Measurements from ENCODE around the gene AHI1.

AHI1 gene

DNA sequence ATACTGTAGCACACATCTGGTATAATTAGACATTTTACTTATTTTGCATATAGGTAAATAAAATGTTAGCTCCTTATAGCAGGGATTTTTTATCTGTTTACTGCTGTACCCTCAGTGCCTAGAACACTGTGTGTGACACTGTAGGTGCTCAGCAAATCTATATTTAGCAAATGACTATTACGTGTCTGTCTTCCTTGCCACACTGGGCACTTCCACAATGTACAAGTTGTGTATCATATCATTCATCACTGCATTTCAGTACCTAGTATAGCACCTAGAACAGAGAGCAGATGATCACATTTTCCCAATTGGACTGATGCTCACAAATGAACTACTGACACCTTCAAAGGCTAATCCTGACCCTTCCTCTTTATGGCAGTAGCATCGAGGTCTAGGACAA lies 200.8 kb downstream of the AHI1 start:
- DNase-seq (ENCODE audit: low read depth in 2 of 2): no peak

DNA sequence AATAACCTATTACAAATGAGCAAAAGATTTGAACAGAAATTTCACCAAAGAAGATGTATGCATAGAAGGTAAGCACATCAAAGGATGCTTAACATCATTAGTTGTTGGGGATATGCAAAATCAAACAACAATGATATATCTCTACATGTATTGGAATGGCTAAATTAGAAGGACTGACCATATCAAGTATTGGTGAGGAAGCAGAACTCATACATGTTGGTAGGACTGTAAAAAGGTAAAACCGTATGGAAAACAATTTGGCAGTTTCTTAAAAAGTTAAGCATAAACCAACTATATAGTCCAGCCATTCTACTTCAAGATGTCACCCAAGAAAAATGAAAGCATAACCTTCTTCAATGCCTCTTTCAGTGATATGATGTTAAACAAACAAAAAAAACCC lies 202.5 kb downstream of the AHI1 start:
- no peak for DNase-seq (ENCODE audit: low read depth in 2 of 2)

DNA sequence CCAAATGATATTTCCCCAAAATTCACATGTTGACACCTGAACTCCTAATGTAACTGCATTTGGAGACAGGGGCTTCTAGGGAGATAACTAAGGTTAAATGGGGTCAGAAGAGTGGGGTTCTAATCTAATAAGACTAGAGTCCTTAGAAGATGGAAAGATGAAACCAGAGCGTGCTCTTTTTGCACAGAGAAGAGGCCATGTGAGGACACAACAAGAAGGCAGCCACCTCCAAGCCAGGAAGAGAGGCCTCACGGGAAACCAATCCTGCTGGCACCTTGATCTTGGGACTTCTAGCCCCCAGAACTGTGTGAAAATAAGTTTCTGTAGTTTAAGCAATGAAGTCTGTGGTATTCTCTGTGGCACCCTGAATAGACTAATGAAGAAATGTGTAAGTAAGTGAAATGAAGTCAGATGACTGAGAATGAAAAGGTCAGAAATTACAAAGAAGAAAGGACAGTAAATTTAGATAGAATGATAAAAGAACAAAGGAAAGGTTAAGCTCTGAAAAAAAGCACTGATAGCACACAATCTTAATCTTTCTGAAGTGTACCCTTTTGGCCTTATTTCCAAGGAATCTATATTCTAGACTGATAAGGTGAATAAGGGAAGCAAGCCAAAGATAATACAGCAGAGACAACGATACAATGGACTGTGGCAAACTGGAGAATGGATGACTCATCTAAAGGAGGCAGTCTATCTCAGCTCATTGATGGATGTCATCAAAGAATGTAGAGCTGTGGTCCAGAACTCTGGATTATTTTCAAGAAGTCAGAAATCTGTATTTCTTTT lies 206.1 kb downstream of the AHI1 start:
- no peak for DNase-seq (ENCODE audit: low read depth in 2 of 2)

DNA sequence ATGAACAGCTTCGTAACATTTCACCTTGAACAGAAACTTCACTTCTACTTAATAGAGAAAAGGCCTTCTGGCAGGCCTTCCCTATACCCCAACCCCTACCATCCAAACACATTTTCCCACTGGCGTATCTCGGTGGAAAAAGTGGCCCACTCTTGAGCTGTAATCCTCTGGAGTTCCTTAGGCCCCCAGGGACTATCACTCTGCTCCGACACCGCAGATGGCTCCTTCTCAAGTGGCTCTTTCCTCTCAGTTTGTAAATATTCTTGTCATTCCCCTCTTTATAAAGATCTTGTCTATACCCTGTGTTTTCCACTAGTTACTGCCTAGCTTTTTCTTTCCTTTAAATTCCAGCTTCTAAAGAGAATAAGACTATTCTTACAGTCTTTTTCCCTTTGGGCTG lies 207.7 kb downstream of the AHI1 start:
- DNase-seq (ENCODE audit: low read depth in 2 of 2): no peak

DNA sequence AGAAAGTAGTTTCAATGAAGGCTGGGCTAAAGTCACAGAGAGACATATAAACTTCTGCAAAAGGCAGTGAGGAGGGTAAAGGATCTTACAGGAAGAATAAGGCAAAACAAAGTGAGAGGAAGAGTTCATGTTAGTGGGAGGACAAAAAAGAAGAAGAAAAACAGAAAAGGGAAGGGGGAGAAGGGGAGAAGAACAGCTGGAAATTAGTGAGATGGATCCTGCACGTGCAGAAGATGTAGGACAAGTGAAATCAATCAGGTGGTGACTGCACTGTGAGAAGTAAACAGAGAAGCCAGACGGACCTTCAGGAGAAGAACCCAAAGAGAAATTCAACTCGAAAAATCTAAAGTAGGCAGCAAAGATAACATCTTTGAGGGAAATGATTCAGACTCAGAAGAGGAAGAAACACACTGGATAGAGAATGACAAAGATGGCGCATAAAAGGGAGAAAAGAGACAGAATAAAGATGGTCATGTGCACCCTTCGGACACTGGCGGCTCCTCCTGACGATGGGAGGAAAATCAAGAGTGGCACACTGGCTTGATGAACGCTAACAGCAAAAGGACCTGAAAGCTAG lies 210.5 kb downstream of the AHI1 start:
- DNase-seq (ENCODE audit: low read depth in 2 of 2): no peak

DNA sequence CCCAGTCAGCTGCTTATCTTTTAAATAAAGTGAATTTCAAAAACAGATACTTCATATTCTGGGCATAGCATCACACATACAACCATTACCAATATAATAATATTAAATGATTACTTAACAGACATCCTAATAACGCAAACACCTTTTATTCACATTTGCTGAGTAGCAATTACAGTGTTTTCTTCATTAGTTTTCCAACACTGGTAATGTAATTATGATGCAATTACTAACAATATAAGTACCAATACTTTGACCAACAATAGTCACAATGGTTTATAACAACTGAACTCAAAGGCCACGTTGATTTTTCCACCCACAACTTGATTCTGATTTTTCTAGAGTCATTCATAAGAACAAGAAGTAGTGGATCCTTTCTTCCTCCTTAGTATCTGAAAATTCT lies 212.4 kb downstream of the AHI1 start:
- no peak for DNase-seq (ENCODE audit: low read depth in 2 of 2)

DNA sequence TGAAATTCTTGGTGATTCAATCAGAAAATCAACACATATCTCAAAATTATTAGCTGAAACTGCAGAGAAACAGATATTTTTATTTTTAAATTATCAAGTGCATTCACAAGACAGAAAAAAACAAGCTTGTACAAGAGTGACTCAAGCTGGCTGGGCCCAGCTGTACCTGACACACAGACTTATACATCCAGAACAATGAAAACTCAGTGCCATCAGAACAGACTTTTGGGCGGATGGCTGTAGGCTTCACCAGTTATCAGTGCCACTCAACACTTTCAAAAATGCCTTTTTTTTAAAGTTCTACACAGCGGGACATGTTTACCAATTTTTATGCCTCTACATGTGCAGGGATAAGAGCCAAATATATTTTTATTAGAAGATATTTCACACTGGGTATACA lies 213.6 kb downstream of the AHI1 start:
- no peak for DNase-seq (ENCODE audit: low read depth in 2 of 2)

DNA sequence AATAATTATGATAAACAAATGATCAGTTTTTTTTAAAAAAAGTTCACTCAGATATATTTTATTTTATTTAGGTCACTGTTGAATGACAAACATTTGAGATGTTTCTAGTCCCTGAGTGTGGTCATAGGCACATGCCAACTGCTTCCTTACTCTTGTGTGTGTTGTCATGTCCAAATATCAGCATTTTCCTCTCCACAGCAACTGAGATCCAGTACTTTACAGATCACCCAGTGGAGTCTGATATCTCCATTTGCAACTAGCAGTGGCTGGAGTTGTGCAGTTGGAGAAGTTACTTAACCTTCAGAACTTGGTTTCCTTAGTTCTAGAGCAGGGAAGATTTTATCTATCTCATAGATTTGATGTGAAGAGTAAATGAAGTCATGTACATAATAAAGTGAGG lies 215.1 kb downstream of the AHI1 start:
- no peak for DNase-seq (ENCODE audit: low read depth in 2 of 2)

DNA sequence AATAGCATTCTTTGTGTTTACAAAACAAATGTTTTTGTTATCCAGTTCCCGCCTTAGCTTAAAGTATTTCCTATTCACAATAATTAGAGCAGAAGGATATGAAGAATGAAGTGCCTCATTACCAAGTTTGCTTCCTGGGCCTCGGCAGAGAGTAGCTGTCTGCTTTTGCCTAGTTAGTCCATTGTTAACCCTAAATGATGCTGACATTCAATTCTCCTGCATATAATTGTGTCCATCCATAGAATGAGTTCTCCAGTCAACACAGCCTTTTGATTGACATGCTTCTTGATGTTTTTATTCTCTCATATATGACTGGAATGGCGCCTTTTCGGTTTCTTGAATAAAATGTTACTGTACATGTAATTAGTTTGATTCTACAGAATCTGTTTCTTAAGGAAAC lies 215.6 kb downstream of the AHI1 start:
- no peak for DNase-seq (ENCODE audit: low read depth in 2 of 2)

DNA sequence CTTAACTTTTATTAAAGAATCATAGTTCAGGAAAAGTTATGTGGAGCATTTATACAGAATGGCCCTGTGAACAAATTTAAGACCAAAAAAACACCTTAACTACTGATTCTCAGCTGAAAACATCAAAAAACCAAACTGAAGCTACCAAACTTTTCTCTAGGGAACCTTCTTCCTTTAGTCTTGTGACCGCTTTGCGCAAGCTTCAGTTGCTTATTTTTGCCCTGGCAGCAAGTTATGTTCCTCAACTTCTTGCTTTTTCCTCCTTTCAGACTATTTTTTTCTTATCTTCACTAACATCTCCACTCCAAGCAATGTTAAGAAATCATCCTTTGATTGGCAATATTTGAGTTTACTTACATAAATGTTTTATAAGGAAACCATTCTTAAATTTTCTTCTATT lies 216.3 kb downstream of the AHI1 start:
- no peak for DNase-seq (ENCODE audit: low read depth in 2 of 2)

DNA sequence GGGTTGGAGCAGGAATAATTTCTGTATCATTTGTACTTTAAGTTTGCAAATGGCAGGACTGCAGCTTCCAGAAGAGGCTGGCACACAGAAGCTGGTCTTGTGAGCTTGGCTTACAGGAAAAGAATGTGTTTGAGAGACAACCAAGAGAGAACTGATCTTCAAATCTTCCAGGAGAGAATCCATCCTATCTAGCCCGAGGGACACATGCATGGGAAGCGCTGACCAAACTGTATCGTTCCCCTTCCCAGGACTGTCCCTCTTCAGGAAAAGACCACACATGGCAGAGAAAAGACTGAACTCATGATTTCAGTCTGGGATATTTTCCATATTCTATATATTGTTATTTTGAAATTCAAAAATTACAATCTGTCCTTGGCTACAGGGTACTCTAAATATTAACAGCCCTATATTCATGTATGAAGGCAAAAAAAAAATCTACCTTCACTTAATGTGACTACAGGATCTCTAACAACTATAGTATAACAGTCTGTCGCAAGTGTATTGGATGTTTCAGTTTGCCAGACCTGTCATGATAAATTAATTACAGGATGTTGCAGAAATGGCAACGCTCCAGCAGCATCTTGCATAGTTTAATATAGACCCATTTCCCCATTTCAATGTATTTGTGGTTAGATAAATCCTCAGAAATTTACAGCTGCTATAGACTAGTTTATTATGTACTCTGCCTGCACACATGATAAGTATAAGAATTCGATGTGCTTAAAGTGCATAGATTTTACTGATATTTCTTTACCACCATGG lies 217.0 kb downstream of the AHI1 start:
- DNase-seq (ENCODE audit: low read depth in 2 of 2): no peak

DNA sequence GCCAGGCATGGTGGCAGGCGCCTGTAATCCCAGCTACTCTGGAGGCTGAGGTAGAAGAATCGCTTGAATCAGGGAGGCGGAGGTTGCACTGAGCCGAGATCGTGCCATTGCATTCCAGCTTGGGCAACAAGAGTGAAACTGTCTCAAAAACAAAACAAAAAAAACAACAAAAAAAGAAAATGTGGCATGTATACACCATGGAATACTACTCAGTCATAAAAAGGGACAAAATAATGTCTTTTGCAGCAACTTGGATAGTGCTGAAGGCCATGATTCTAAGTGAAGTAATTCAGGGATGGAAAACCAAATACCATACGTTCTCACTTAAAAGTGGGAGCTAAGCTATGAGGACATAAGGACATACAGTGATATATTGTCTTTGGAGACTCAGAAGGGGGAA lies 220.1 kb downstream of the AHI1 start:
- DNase-seq (ENCODE audit: low read depth in 2 of 2): no peak

DNA sequence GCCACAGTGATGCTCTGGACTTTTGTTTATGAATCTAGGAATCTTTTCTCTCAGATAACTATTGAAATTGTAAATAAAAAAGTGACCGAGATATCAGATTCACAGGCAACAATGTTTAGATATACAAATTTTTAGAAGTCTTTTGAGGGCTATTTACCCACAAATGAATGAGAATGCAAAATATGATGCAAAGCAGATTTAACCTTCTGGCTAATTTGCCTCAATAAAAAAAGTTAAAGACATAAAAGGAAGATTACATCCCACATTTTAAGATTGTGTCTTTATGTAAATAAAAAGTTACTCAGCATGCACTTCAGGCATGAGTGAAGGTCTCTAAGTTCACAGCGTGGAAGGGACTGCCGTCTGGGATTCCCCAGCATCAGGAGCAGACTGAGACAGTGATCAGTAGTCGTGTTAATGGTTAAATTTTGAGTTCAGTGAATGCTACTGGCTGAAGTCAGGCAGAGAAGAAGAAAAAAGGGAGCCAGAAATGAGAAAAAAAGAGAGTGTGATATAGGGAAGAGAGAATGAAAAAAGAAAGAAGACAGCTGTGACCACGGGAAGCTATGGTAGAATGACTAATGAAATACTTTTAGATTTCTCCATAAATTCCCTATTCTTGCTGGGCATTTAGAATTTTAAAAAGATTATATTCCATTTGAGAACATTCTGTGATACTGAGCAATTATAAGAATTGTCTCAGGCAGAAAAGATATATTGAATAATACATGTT lies 222.8 kb downstream of the AHI1 start:
- no peak for DNase-seq (ENCODE audit: low read depth in 2 of 2)

DNA sequence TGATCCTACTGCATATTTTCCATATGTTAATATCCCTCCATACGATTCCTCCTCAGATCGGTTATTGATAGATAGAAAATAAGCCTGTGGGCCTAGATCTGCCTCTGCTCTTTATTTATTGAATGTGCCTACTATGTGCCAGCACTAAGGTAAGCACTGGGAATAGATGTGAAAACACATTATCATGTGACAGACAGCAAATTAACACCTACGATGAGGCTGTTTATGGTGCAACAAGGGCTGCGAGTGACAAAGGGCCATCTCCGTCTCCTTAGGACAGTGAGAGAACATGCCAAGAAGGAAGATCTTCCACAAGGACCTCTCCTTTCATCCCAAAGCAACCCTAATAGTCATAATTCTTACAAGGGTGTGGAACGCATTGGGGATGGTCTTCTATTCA lies 225.9 kb downstream of the AHI1 start:
- DNase-seq (ENCODE audit: low read depth in 2 of 2): no peak

DNA sequence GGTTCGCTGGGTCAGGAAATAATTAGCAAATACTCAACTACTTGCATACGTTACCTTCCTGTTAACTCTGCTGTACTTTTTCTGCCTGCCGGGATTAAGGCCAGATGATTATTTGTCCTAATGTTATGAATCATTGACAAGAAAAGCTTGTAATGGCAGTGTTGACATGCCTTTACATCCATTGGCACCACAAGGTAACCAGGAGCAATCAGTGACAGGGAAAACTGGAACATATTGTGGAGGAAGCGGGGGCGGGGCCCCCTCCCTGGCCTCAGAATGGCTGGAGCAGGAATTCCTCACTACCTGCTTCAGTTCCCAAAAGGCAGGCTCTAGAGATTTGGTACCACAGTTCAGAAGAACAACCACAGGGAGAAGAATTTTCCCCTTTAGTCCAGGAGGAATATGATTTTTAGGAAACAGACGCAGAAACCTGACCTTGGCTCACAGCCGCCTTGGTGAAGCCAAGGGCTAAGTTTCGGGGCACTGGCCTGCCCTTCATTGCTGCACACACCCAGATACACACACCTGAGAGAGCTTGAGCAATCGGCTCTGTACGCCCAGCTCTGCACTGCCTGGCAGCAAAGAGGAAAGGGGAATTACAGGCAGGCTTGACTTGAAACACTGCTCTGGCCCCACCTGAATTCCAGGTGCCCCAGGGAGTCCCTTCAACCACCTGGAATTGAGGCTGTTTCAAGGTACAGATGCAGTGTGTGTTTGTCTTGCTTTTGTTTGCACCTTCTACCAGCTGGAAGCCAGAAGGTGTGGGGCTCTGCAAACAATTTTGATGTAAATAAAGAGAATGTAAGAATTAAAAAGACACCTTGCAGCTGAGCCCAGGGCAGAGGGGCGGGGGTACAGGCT lies 226.6 kb downstream of the AHI1 start:
- no peak for DNase-seq (ENCODE audit: low read depth in 2 of 2)

DNA sequence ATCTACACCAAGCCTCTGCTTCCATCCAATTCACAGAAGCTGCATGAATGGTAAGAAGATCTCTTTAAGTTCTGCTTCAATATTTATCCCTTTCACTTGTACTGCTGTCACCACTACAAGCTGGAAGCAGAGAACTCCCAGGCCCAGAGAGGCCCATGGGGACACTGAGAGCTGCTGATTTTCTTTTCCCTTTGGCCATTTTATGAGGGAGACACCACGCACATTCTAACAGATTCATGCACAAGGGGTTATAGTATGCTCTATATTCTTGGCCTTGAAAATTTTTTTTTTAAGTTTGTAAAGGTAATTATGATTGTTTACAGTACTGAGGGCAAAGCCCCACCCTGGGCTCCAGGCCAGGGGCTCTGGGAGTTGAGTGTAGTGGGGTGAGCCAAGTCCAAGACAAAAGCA lies 228.1 kb downstream of the AHI1 start:
- no peak for DNase-seq (ENCODE audit: low read depth in 2 of 2)

DNA sequence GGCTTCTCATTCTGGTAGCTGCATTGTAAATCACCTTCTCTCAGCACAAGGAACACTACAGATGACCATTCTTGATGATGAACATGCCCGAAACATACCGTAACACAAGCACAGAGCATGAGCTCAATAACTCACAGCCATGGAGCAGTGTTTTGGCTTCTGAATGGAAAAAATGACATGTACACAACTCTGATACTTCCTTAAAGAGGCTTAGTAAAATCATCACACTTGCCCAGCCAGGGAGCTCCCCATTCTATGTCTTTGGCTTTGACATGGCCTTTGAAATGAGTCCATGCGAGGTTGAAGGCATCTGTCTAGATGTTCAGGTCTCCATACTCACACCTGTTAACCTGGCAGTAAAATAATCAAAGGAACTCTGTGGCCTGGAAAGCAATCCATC lies 228.8 kb downstream of the AHI1 start:
- no peak for DNase-seq (ENCODE audit: low read depth in 2 of 2)

DNA sequence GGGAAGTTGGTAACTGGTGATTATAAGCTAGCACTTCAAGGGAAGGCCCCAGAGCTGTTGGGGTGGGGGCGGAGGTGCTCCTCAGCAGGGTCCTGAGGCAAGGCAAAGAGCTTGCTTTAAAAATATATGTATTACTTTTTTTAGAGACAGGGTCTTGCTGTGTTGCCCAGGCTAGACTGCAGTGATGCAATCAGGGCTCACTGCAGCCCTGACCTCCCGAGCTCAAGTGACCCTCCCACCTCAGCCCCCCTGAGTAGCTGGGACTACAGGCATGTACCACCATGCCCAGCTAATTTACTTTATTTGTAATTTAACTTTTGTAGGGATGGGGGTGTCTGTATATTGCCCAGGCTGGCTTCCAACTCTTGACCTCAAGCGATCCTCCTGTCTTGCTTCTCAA lies 229.3 kb downstream of the AHI1 start:
- DNase-seq (ENCODE audit: low read depth in 2 of 2): no peak

DNA sequence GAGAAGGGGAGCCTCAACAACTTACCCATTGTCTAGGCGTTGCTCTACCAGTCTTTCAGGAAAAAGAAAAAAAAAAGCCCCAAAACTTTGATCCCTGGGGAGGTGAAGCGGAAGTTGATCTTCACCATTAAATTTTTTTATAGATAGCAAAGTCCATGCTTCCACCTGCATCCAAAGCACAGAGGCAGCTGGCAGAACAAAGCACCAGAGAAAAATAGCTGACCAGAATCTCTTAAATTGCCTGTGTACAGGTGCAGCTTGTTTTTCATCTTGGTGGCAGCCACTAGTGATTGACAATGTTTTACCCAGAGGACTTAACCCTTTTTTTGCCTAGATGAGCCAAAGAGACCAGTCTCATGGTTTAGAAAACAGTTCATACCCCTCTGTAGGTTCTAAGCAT lies 230.5 kb downstream of the AHI1 start:
- no peak for DNase-seq (ENCODE audit: low read depth in 2 of 2)

DNA sequence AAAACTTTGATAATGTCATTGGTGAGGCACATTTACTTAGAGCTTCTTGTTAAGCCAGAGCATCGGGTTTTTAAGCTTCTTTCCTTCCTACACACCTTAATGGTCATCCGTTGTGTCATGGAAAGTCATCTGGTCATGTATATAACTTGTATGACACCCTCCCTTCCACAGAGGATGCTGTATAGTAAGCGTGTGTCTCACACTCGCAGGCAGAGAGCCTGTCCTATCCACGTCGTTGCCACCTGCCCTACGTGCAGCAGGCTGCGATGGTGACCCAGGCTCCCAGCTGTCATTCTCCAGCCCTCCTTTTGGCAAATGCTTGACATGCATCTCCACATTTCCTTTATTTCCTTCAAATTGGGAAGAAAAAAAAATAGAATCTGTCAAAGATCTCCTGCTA lies 230.9 kb downstream of the AHI1 start:
- DNase-seq (ENCODE audit: low read depth in 2 of 2): no peak

DNA sequence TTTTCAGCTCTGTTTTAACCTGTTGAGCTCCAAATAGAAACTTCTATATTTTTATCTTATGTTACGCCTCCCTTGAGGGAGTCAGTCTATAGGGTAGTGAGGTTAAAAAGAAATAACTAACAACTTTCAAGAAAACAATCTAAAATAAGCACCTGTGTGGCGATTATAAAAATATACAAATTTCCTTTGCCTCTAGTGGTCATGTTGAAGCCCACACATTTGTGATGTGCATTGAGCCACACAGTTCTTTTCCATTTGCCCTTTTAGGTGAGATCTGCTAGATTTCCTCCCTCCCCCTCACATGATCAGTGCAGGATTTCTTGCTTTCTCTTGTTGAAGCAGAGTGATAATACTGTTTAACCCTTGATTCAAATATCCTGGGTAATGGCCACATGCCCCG lies 232.3 kb downstream of the AHI1 start:
- DNase-seq (ENCODE audit: low read depth in 2 of 2): no peak
